Activated CD4-positive, CD25-positive, alpha-beta regulatory T cell treated with anti-CD3 and anti-CD28 coated beads, Interleukin-2, amount 50 U/mL, for 72 hours (primary cell): Measurements from ENCODE around the gene SWAP70.

ENCODE experiments used
- DNase-seq: peaks from one replicate; pipeline ENCODE4 v3.0.0; 2021

SWAP70 gene

GRCh38 chr11:9780929-9781328 lies 117.1 kb downstream of the SWAP70 start:
- no peak for DNase-seq

- DNase-seq = no peak
Observed at GRCh38 chr11:9783986-9784385, 120.1 kb downstream of the SWAP70 start.

GRCh38 chr11:9784602-9785315 lies 120.9 kb downstream of the SWAP70 start:
- no peak for DNase-seq

GRCh38 chr11:9787260-9787659 lies 123.4 kb downstream of the SWAP70 start:
- no peak for DNase-seq

- no peak for DNase-seq
Observed at GRCh38 chr11:9787981-9788521, 124.2 kb downstream of the SWAP70 start.

GRCh38 chr11:9789910-9790309 lies 126.0 kb downstream of the SWAP70 start:
- no peak for DNase-seq

GRCh38 chr11:9790703-9791102 lies 126.8 kb downstream of the SWAP70 start:
- DNase-seq = no peak

- no peak for DNase-seq
Observed at GRCh38 chr11:9796266-9796665, 132.4 kb downstream of the SWAP70 start.

- DNase-seq = no peak
Observed at GRCh38 chr11:9796854-9797253, 133.0 kb downstream of the SWAP70 start.

GRCh38 chr11:9797300-9797699 lies 133.4 kb downstream of the SWAP70 start:
- DNase-seq = no peak

- no peak for DNase-seq
Observed at GRCh38 chr11:9799886-9800285, 136.0 kb downstream of the SWAP70 start.

- no peak for DNase-seq
Observed at GRCh38 chr11:9802291-9802861, 138.5 kb downstream of the SWAP70 start.
